Measurements from ENCODE around the gene NR4A1. TPM values are rescaled to one million over a fixed set of nuclear protein-coding genes. Genes with fewer than 3 reads are reported as not detected.

Gene NR4A1
- total RNA-seq, 1 donor from 2014 or later, result 0.79 TPM

GRCh38 chr12:52010152-52010622 is 41.1 kb upstream of the NR4A1 start:
- no peak for FAIRE-seq
- no peak for TF ChIP-seq CTCF (IDR thresholded peaks at IDR 0.05; ENCODE audit: insufficient read depth, low read length, severe bottlenecking)

GRCh38 chr12:52010692-52011601 is 40.3 kb upstream of the NR4A1 start:
- DNase-seq (ENCODE audit: low read depth), result no peak
- no peak for TF ChIP-seq CTCF (IDR thresholded peaks at IDR 0.05; ENCODE audit: insufficient read depth, low read length, severe bottlenecking)
- Histone ChIP-seq H3K4me3 (ENCODE audit: low read depth, low read length) (no peak overlapping the region), H3K36me3 (ENCODE audit: control insufficient read depth, insufficient read depth, low read length) (no peaks in the 10 kb centered on the region), H3K27me3 (ENCODE audit: control insufficient read depth, insufficient read depth, low read length) (peaks cover 24% of the 10 kb centered on the region)
- FAIRE-seq, result no peak

More at GRCh38 chr12:52010152-52010622, 41.1 kb upstream of the NR4A1 start:
- DNase-seq (ENCODE audit: low read depth), result no peak
- Histone ChIP-seq H3K27me3 (ENCODE audit: control insufficient read depth, insufficient read depth, low read length) (peaks cover 27% of the 10 kb centered on the region), H3K4me3 (ENCODE audit: low read depth, low read length) (no peak overlapping the region), H3K36me3 (ENCODE audit: control insufficient read depth, insufficient read depth, low read length) (no peaks in the 10 kb centered on the region)

- DNase-seq (ENCODE audit: low read depth), result no peak
- Histone ChIP-seq H3K36me3 (ENCODE audit: control insufficient read depth, insufficient read depth, low read length) (no peaks in the 10 kb centered on the region), H3K27me3 (ENCODE audit: control insufficient read depth, insufficient read depth, low read length) (peaks cover 20% of the 10 kb centered on the region), H3K4me3 (ENCODE audit: low read depth, low read length) (no peak overlapping the region)
- no peak for FAIRE-seq
- TF ChIP-seq CTCF (IDR thresholded peaks at IDR 0.05; ENCODE audit: insufficient read depth, low read length, severe bottlenecking), result no peak
Observed at GRCh38 chr12:52011602-52012214, 39.5 kb upstream of the NR4A1 start.

GRCh38 chr12:52013626-52014310 is 37.5 kb upstream of the NR4A1 start:
- DNase-seq (ENCODE audit: low read depth) (no peak), FAIRE-seq (peak; percentile 50)
- no peak overlapping the region for H3K4me3 ChIP-seq (ENCODE audit: low read depth, low read length)
- H3K27me3 ChIP-seq (ENCODE audit: control insufficient read depth, insufficient read depth, low read length), result peaks cover 14% of the 10 kb centered on the region
- TF ChIP-seq CTCF (IDR thresholded peaks at IDR 0.05; ENCODE audit: insufficient read depth, low read length, severe bottlenecking), result no peak
- no peaks in the 10 kb centered on the region for H3K36me3 ChIP-seq (ENCODE audit: control insufficient read depth, insufficient read depth, low read length)

GRCh38 chr12:52014567-52015530 is 36.4 kb upstream of the NR4A1 start:
- TF ChIP-seq CTCF (IDR thresholded peaks at IDR 0.05; ENCODE audit: insufficient read depth, low read length, severe bottlenecking), result no peak
- Histone ChIP-seq H3K27me3 (ENCODE audit: control insufficient read depth, insufficient read depth, low read length) (peaks cover 14% of the 10 kb centered on the region), H3K4me3 (ENCODE audit: low read depth, low read length) (no peak overlapping the region), H3K36me3 (ENCODE audit: control insufficient read depth, insufficient read depth, low read length) (no peaks in the 10 kb centered on the region)
- no peak for DNase-seq (ENCODE audit: low read depth)
- no peak for FAIRE-seq
